EL (cell line): Measurements from ENCODE around the gene GLT8D2.

Experiments used
- DNase-seq: peaks from one replicate; pipeline ENCODE4 v3.0.0-alpha.2; 2016

The GLT8D2 gene

DNA sequence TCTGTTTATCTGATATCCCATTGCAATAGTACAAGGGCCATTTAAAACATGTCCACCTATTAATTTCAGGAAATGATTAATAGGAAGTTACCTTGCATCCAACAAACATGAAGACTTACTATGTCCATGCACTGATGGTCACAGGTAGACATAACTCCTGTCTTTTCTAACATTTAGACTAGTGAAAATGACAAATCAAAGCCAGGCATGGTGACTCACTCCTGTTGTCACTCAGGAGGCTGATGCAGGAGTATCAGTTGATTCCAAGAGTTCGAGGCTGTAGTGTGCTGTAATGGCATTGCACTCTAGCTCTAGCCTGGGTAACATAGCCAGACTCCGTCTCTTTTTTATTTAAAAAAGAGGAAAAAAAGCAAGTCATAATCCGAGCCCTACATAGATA, 105.0 kb downstream of the GLT8D2 start:
- DNase-seq: no peak
